Measurements from ENCODE around the gene GTF2I.
"Not testable (repeated sequence)": the region's sequence is repeated elsewhere in the genome, so short reads cannot be mapped to it uniquely, and the experiment has no call there.

DNA sequence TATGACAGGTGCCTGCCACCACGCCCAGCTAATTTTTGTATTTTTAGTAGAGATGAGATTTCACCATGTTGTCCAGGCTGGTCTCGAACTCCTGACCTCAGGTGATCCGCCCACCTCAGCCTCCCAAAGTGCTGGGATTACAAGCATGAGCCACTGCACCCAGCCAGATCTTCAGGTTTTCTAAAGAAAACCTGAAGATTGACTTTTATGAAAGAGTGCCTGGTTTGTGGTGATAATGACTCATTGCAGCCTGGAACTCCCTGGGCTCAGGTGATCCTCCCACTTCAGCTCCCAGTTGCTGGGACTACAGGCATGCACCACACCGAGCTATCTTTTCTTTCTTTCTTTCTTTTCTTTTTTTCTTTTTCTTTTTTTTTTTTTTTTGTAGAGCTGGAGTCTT, 141.1 kb downstream of the GTF2I start:
- not testable (repeated sequence) for TF ChIP-seq POLR2A (IDR thresholded peaks at IDR 0.05)
- TF ChIP-seq, protein P1, sequence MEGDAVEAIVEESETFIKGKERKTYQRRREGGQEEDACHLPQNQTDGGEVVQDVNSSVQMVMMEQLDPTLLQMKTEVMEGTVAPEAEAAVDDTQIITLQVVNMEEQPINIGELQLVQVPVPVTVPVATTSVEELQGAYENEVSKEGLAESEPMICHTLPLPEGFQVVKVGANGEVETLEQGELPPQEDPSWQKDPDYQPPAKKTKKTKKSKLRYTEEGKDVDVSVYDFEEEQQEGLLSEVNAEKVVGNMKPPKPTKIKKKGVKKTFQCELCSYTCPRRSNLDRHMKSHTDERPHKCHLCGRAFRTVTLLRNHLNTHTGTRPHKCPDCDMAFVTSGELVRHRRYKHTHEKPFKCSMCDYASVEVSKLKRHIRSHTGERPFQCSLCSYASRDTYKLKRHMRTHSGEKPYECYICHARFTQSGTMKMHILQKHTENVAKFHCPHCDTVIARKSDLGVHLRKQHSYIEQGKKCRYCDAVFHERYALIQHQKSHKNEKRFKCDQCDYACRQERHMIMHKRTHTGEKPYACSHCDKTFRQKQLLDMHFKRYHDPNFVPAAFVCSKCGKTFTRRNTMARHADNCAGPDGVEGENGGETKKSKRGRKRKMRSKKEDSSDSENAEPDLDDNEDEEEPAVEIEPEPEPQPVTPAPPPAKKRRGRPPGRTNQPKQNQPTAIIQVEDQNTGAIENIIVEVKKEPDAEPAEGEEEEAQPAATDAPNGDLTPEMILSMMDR (IDR thresholded peaks at IDR 0.05), result not testable (repeated sequence)

All from upper lobe of left lung (tissue), 4 donors.